HG02885 (cell line): ENCODE data around the gene PLD5.
A peak's percentile ranks its signal among the peaks of the same experiment; 100 is the strongest.
"Not testable (repeated sequence)": the region's sequence is repeated elsewhere in the genome, so short reads cannot be mapped to it uniquely, and the experiment has no call there.

ENCODE experiments used
- ATAC-seq: cut with Tn5 transposase; IDR thresholded peaks from one replicate; pipeline ENCODE4 v1.9.1; 2021; ENCODE audit warnings: mild to moderate bottlenecking; ENCODE audit not compliant: unreplicated experiment, poor library complexity

PLD5 gene

DNA sequence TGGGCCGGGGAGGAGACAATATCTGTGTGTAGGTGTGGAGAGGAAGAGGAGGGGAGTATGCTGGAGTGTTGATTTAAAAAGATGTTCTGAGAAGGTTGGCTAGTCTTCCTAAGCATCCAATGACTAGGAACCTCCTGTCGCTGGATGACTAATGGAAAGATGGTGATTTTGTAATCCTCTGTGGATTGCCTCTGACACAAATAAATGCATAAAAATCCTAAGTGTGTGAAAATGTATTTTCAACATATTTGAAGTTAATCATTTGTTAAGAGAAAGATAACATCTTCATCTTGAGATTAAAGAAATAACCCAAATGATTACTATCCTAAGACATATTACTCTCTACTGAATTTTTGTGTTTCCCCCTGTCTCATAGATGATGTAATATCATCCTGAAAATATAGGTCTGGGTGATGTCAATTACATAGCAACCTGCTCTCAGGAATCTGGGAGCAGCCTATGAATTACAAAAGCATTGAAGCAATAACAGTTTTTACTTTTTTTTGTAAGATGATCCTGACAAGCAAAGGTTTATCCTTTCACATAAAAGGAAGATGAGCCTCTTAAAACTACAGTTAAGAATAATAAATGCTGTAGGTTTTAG lies 305.1 kb downstream of the PLD5 start:
- ATAC-seq = no peak

DNA sequence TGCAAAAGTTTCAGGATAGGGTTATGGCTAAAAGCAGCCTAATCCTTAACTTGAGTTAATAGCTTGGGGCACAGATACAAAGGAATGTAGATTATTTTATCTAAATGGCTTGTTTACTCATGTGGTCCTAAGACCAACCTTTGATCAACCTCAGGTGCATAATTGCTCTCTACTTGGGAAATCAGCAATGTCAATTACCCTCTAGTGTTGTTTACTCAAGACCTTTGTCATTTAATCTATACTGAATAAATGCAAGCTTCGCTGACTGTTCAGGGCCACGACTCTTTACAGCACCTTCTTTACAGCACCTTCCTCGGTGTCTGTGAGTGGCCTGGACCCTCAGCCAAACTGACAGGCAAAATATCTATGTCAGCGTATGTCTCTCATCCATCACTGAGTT lies 308.1 kb downstream of the PLD5 start:
- no peak for ATAC-seq

DNA sequence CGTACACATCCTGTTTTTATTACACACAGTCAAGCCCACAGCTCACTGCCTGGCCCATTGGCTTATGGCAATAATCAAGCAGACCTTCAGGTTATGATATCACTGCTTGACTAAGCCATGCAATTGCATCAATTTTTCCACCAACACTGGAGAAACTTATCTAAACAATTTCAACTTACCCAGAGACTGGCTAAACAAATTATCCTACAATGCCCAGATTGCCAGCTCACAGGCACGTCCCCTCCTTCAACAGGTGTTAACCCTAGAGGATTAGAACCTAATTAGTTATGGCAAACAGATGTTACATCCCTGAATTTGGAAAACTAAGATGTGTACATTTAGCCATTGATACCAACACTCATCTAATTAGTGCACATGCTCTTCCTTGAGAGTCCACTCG lies 310.0 kb downstream of the PLD5 start:
- not testable (repeated sequence) for ATAC-seq

GRCh38 chr1:242212961-242213360 lies 311.5 kb downstream of the PLD5 start:
- ATAC-seq = not testable (repeated sequence)

DNA sequence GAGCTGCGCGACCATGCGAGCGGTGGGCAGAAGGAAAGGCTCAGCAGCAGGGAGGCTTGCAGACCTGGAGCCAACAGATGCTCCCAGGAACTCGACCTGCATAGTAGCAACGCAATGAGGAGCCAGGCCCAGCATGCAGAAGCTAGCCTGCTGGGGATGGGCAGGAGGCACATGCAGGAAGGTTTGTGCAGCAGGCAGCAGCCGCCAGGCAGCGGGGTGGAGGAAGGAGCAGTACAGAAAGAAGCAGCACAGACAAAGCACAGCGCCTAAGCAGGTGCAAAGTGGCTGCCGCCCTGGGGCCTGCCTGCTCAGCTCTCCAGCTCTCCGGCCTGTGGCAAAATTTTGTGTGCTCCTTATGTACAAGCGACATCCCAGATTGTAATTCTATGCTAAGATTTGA lies 312.1 kb downstream of the PLD5 start:
- no peak for ATAC-seq

DNA sequence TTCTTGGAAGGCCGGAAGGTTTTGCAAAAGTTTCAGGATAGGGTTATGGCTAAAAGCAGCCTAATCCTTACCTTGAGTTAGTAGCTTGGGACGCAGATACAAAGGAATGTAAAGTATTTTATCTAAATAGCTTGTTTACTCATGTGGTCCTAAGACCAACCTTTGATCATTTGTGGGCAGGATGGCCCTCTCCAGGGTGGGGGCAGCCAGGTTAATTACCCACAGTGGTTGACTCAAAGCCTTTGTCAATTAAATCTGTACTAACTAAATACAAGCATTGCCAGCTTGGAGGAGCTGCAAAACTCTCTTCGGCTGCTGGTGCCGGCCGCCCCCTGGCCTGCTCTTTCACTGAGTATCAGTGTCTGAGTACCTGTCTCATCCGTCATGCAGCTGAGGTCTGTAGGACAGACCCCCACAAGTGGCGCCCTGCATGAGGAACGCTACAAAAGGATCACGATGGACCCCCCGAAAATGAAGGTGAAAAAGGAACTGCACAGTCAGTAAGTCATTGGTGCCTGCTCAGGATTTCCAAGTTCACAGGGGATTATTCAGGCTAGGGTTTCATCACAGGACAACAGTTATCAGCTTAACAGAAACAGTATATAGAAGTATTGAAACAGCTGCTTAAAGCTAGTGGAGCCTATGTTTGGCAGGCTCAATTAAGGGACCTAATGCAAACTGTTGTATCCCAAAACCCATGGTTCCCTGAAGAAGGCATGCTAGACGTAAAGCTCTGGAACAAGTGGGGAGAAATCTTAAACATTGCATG lies 313.1 kb downstream of the PLD5 start:
- no peak for ATAC-seq

- not testable (repeated sequence) for ATAC-seq
Measured at GRCh38 chr1:242210316-242210715, 314.2 kb downstream of the PLD5 start.

- no peak for ATAC-seq
Measured at GRCh38 chr1:242209063-242209462, 315.4 kb downstream of the PLD5 start.

- ATAC-seq = no peak
Measured at GRCh38 chr1:242208021-242208420, 316.5 kb downstream of the PLD5 start.

GRCh38 chr1:242206994-242207393 lies 317.5 kb downstream of the PLD5 start:
- no peak for ATAC-seq

DNA sequence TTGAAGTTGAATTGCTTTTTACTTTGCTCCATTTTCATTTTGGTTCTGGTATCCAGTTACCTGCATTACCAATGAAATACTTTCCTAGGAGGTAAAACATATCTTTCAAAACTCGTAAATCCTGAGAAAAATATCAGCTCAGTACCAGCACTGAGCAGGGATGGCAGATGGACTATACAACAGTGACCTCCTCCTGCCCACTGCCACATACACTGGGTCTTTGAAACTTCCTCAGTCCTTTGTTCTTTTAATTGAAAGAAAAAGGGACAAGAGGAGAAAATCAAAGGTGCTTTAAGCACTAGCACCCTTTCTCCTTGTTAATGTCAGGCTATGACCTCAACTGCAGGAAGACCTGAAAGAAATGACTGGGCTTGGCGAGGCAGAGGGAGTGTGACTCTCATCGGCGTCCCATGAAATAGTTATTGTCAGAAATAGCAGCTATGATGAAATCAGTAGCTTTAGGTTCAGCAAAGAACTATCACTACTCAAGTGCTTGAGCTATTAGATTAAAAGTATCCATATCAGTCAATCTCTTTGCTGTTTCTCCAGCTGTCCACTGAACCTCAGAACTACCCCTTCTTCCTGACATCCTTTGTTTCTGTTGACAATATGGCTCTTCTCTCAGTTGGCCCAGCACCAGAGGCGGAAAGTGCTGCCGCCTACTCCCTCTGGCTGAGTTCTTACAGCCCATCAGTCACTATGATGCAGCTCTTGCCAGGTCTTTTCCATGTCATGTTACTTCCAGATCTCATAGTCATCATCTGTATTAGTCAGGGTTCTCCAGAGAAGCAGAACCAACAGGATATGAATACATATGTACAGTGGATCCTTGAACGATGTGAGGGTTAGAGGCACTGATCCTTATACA lies 318.6 kb downstream of the PLD5 start:
- no peak for ATAC-seq

DNA sequence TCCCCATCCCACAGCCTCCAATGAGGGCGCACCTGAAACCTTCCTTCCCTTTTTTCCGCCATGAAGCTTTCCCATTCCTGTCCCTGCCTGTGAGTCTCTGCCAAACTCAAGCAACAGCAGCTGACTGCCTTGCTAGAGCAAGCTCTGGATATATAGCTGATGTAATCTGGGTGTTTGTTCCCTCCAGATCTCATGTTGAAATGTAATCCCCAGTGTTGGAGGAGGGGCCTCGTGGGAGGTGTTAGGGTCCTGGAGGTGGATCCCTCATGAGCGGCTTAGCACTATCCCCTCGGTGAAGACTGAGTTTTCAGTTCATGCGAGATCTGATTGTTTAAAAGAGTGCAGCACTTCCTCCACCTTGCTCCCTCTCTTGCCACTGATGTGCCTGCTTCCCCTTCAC lies 321.2 kb downstream of the PLD5 start:
- ATAC-seq = no peak

DNA sequence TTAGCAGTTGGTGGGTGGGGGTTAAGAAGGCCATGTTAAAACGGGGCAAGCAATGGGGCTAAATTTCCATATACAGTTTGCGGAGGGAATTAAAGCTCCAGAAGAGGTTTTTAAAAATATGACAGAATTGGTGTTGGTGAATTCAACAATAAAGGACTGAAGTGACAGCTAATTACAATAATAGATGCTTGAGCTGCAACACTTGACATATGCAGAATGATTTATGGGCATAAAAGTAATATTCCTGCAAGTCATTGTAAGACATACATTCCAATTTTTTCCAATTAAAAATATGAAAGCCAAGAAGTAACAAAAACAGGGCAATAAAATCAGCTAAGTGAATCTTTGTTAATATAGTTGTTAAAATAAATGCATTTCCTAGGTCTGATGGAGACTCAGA lies 323.4 kb downstream of the PLD5 start:
- no peak for ATAC-seq

- no peak for ATAC-seq
Measured at GRCh38 chr1:242199776-242200458, 324.6 kb downstream of the PLD5 start.

DNA sequence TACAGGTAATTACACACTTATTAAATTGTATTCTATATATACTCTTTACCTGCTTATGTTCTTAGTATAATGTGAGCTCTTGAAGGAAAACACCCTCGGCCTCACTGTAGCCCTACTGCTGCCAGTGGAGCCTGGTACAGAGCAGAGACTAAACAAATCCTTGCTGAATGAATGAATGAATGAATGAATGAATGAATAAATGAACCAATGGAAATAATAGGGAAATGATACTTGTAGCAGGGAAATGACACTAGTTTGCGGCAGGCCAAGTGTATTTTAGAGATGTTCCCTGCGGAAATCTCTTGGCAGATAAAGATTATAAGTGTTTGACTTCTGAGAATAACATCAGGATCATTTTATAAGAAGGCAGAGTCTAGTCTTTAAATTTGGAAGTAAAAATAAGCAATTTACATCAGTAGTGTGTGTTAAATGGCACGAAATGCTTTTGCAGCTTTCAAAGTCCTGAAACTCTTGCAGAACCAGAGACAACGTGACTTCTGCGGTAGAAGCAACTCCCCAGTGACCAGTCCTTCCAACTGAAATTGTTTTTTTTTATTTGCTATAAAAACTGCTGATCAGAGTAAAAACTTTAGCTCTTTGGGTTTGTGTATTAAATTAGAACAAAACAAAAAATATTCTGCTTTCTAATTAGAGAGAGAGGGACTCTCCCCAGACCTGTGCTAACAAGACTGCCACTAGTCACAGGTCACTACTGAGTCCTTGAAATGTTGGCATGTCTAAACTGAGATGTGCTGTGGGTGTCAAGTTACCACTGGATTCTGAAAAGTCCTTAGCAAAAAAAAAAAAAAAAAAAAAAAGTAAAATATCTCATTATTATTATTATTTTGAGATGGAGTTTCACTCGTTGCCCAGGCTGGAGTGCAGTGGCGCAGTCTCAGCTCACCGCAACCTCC lies 326.3 kb downstream of the PLD5 start:
- no peak for ATAC-seq

DNA sequence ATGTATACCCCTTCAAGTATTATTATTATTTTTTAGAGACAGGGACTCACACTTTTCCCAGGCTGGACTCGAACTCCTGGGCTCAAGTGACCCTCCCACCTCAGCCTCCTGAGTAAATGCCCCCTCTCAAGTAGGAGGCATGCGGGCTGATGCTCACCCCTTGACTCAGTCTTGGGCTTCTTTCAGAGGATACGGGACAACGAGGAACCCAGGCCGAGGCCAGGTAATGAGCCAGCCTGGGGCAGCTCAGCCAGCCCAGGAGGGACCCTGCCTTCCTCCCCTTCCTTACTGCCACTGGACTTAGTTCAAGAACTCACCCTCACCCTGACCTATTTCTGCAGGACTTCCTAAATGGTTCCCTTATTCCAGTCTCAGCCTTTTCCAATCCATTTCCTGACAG lies 327.6 kb downstream of the PLD5 start:
- ATAC-seq = no peak

GRCh38 chr1:242196101-242196500 lies 328.4 kb downstream of the PLD5 start:
- no peak for ATAC-seq

- no peak for ATAC-seq
Measured at GRCh38 chr1:242189591-242189990, 334.9 kb downstream of the PLD5 start.

DNA sequence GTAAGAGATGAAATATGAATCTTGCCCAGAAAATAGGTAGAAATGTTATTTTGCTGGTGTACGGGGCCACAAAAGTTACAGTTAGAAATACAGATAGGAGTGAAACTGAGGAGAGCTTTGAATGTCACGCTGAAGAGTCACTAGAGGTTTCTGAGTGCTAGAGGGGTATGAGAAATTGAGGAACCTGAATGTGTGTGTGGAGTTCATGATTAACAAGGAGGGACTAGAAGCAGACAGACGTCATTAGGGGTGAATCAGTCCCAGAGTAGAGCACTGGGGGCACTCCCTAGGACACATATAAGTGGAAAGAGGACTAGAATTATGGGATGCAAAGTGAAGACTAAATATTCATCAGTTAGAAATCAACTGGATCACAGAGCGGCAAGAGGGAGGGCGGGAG lies 336.7 kb downstream of the PLD5 start:
- peak; percentile 62 for ATAC-seq

- no peak for ATAC-seq
Measured at GRCh38 chr1:242187171-242187570, 337.3 kb downstream of the PLD5 start.
